NCI-H2227 treated with DMSO at 0.1 percent for 48 hours (cell line): ENCODE measurements around the gene ARID3B.
"Not testable (repeated sequence)": the region's sequence is repeated elsewhere in the genome, so short reads cannot be mapped to it uniquely, and the experiment has no call there.

ENCODE experiments used
- DNase-seq: peaks from one replicate; lab custom pipeline; 2025; lab: John Stamatoyannopoulos, UW

Gene ARID3B, protein sequence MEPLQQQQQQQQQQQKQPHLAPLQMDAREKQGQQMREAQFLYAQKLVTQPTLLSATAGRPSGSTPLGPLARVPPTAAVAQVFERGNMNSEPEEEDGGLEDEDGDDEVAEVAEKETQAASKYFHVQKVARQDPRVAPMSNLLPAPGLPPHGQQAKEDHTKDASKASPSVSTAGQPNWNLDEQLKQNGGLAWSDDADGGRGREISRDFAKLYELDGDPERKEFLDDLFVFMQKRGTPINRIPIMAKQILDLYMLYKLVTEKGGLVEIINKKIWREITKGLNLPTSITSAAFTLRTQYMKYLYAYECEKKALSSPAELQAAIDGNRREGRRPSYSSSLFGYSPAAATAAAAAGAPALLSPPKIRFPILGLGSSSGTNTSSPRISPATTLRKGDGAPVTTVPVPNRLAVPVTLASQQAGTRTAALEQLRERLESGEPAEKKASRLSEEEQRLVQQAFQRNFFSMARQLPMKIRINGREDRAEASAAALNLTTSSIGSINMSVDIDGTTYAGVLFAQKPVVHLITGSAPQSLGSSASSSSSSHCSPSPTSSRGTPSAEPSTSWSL

GRCh38 chr15:74540761-74541493 lies at the start of gene ARID3B:
Gene ARID3B (plus strand): TSS chr15:74541220. CDS start chr15:74543937, 2,717 bp downstream.
- peak; percentile 93 for DNase-seq

DNA sequence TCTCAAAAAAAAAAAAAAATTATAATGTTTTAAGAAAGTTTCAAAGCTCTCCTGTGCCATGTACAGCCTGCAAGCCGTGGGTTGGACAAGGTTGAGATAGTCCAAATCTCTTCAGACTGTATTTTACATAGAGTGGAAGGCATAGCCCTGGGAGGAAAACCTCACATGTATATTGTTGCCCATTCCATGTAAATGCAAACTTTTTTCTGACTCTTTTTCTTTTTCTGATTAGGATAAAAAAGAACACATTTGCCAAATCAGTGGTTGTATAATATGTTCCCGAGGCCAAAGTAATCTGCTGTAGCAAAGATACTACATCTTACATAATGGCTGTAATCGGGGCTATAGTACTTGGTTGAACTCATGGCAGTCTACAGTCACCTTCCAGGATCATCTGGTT lies 44.4 kb upstream of the ARID3B start:
- DNase-seq: no peak

GRCh38 chr15:74497584-74497983 lies 43.4 kb upstream of the ARID3B start:
- DNase-seq: peak; percentile 13

GRCh38 chr15:74499366-74499765 lies 41.7 kb upstream of the ARID3B start:
- DNase-seq: no peak

GRCh38 chr15:74500401-74500800 lies 40.6 kb upstream of the ARID3B start:
- no peak for DNase-seq

DNA sequence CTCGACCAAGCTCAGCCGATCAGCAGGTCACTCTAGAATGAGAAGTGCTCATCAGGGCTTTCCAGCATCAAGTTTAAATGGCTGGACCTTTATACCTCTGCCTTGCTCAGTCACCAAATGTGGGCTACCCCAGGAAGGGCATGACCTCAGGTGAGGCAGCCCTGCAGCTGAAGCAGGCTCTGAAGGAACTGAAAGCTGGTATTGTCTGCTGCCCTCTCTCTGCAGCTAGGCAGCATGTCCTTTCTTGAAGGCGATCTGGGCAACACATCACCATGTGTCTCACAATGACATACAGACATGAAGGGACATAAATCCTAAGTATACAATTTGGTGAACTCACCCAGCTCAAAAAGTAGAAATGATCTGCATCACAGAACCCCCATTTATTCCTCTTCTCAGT lies 38.7 kb upstream of the ARID3B start:
- DNase-seq: no peak

DNA sequence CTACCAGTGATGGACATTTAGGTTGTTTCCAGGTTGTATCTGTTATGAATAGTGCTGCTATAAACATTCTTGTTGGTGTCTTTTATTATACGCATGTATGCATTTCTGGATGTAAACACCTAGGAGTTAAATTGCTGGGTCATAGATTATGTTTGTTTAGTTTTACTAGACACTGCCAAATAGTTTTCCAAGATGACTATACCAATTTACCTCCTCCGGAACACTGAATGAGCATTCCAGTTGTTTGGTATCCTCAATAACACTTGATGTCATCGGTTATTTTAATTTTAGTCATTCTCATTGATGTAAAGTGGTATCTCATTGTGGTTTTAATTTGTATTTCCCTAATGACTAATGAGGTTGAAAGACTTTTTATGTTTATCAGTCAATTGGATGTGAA lies 36.6 kb upstream of the ARID3B start:
- DNase-seq: no peak

DNA sequence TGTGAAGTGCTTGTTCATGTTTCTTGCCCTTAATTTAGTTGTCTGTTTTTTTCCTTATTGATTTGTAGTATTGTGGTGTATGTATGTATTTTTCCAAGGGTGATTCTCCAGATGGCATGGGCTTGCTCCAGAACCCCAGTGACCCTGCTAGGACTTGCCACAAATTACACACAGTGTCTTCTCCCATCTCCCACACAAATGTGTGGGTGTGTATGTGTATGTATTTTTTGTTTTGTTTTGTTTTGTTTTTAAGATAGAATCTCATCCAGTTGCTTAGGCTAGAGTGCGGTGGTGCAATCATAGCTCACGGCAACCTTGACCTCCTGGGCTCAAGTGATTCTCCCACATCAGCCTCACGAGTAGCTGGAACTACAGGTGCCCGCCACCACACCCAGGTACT lies 36.2 kb upstream of the ARID3B start:
- no peak for DNase-seq

DNA sequence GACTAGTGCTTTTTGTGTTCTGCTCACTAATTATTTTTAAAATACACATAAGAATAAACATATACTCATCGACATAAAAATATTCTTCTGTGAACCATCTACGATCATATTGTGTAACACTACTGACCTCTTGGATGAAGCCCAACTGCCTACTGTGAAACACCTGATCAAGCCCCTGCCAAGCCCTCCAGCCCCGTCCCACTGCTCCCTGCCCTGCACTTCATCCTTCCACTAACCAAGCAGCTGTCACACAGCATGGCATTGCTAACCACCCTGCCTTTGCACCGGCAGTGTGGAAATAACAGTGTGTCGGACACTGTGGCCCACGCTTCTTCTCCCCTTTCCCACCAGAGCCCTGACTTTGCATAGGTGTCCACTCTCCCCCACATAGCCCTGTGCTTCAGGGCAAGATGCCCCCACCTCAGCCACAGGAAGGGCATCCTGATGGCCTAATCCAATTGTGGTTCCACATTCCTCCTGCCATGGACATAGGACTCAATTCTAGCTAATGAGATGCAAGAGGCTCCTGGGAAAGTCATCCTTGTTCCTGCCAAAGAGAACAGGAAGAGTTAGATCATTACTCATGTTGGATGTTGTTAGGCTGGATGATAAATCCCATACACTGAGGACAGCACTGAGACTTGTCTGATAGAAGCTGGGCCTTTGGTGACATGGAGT lies 35.0 kb upstream of the ARID3B start:
- no peak for DNase-seq

GRCh38 chr15:74506515-74506840 lies 34.5 kb upstream of the ARID3B start:
- no peak for DNase-seq

- DNase-seq: no peak
Observed at GRCh38 chr15:74511583-74511982, 29.4 kb upstream of the ARID3B start.

DNA sequence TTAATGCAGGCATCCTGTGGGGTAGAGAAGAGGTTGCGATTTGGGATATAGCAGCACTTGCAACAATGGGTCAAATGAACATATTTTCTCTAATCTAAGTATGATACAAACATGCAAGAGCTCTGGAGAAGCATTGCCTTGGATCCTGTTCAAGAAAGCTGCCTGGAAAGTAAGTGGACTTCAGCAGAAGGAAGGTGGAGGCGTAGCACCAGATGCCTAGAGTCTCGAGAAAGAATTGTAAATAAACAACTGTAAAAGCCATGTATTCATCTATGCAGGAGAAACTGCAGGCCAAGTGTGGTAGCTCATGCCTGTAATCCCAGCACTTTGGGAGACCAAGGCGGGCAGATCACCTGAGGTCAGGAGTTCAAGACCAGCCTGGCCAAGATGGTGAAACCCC lies 27.0 kb upstream of the ARID3B start:
- DNase-seq: not testable (repeated sequence)

GRCh38 chr15:74517096-74517495 lies 23.9 kb upstream of the ARID3B start:
- no peak for DNase-seq

GRCh38 chr15:74519311-74519710 lies 21.7 kb upstream of the ARID3B start:
- no peak for DNase-seq

GRCh38 chr15:74520407-74520806 lies 20.6 kb upstream of the ARID3B start:
- no peak for DNase-seq

DNA sequence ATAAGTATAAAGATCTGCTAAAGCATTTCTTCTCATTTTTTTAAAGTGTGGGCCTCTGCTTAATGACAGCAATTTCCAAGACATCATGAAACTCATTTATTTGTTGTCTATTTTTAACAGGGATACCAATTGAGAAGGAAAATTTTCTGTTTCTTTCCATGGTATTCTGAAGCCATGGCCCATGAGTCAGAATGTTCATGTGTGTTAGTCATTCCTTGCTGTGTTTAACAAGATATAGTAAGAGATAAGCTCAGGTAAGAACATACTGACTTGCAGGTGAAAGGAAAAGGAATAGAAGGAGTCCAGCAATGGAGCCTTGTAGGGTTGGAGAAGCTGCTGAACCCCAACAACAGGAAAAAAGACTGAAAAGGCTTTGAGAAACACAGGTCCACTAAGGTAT lies 17.0 kb upstream of the ARID3B start:
- DNase-seq: no peak

GRCh38 chr15:74525309-74525708 lies 15.7 kb upstream of the ARID3B start:
- DNase-seq: no peak

GRCh38 chr15:74525945-74526344 lies 15.1 kb upstream of the ARID3B start:
- DNase-seq: no peak

DNA sequence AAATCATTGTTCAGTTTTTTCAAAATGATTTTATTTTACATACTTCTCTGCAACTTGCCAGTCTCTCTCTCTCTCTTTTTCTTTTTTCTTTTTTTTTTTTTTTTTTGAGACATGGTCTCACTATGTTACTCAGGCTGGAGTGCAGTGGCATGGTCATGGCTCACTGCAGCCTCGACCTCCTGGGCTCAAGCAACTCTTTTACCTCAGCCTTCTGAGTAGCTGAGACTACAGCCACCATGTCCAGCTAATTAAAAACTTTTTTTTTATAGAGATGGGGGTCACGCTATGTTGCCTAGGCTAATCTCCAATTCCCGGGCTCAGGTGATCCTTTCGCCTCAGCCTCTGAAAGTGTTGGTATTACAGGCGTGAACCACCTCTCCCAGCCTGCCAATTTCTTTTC lies 12.1 kb upstream of the ARID3B start:
- DNase-seq: no peak

GRCh38 chr15:74529921-74530320 lies 11.1 kb upstream of the ARID3B start:
- DNase-seq: no peak

- no peak for DNase-seq
Observed at GRCh38 chr15:74530771-74531143, 10.3 kb upstream of the ARID3B start.

DNA sequence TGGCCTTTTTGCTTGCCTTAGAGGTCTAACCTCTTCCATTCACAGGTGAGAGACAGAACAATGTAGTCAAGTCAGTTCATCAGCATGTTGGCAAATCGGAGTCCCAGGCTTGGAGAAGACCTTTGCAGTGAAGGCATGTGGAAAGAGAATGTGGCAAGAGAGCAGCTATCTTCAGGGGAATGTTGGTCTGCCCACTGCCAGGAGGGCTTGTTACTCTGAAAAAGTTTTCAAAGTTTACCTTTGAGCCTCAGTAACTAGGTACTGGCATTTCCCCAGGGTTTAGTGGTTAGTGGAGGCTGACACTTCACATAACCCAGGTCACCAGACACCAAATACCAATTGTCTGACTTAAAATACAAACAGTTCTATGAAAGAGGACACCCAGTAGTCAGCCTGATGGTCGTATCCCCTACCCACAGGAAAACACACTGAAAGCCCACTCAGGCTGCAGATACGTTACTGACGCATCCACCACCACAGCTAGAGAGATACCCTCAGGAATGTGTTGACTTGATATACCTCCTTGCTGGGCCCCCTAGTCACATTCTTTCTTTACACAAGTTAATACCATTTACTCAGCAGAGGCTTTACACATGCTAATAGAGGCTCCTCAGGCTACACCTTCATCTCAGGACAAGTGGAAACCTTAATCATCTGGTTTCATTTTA lies 9.7 kb upstream of the ARID3B start:
- DNase-seq: no peak
